GM12878 (cell line): ENCODE data around the gene OTOA.
"Not testable (repeated sequence)": the region's sequence is repeated elsewhere in the genome, so short reads cannot be mapped to it uniquely, and the experiment has no call there.

ENCODE experiments used
- BRCA1 ChIP-seq: IDR thresholded peaks from 2 replicates; pipeline ENCODE4 v1.6.1; 2011; ENCODE audit warnings: low read depth, low read length, improper control_type of control experiment
- CTCF ChIP-seq, 3 experiments: IDR thresholded peaks in 2 of 3; conservative IDR thresholded peaks in 1 of 3; 2 replicates each; pipeline ENCODE4 v1.5.1; 2011; ENCODE audit warnings: low read depth in 3 of 3, low read length in 3 of 3, mild to moderate bottlenecking in 3 of 3, control low read depth in 2 of 3, moderate library complexity in 2 of 3, inconsistent platforms in 1 of 3, mixed read lengths in 1 of 3; ENCODE audit not compliant: control insufficient read depth in 2 of 3, insufficient read depth in 1 of 3; ENCODE audit errors: extremely low read depth in 1 of 3
- HCFC1 ChIP-seq: fragments of 150-350 bp; IDR thresholded peaks from 2 replicates; pipeline ENCODE4 v1.6.1; 2014; ENCODE audit warnings: low read length
- HSF1 ChIP-seq: fragments of 150-350 bp; IDR thresholded peaks from 2 replicates; pipeline ENCODE4 v1.6.1; 2014; ENCODE audit warnings: mild to moderate bottlenecking, low read depth, low read length

GRCh38 chr16:21780525-21780924, 116.8 kb downstream of the OTOA start:
- not testable (repeated sequence) for TF ChIP-seq CTCF (IDR thresholded peaks at IDR 0.05 in 2 of 3, conservative IDR thresholded peaks at IDR 0.05 in 1 of 3; ENCODE audit: control insufficient read depth in 2 of 3, extremely low read depth in 1 of 3, insufficient read depth in 1 of 3, low read depth in 3 of 3, low read length in 3 of 3); HSF1; BRCA1; HCFC1
